ENCODE results near the gene ADORA1. TPM values are rescaled to one million over a fixed set of nuclear protein-coding genes. Genes with fewer than 3 reads are reported as not detected.

The ADORA1 gene
- total and polyA plus RNA-seq, 8 donors = 8.1 to 19.7 (median 15.5) TPM

DNA sequence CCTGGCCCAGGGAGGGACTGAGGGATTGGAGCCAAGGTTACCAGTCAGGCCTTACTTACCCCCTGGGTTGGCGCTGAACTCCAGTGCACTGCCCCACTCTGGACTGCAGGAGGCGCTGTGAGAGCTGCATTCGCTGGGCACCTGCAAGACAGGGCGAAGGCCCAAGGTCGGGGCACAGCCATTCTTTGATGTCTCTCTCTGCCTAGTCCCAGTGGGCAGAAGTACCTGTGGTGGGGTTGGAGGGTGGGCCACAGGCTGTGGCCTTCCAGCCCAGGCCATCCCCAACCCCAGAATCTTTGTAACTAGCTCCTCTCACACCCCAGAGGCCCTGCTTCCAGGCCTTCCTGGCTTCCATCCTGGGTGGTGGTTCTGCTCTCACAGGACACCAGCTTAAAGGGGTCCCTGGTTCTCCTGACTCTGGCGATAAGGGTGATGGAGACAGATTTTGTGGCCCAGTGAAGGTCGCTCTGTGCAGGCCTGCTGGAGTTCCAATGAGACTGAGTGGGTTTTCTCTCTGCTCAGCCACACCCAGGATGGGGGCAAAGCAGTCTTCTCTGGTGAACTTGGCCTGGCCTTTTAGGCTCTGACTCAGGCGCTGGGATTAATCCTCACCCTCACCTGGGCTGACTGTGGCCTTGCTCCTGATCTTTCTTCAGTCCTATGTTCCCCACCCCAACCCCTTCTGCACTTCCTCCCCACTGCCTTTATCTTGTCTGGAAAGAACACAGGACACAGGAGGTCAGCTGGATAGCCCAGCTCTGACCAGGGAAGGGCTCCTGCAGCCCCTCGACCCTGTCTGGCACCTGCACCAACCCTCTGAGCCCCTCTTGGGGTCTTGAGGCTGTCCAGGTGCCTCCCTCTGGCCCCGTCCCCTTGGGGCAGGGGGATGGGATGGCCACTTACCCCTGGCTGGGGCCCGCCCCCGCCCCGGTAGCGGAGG lies 42.7 kb upstream of the ADORA1 start:
- H3K9me3 ChIP-seq = no peaks in the 10 kb centered on the region
- no peak for FAIRE-seq
- TF ChIP-seq, protein P1, sequence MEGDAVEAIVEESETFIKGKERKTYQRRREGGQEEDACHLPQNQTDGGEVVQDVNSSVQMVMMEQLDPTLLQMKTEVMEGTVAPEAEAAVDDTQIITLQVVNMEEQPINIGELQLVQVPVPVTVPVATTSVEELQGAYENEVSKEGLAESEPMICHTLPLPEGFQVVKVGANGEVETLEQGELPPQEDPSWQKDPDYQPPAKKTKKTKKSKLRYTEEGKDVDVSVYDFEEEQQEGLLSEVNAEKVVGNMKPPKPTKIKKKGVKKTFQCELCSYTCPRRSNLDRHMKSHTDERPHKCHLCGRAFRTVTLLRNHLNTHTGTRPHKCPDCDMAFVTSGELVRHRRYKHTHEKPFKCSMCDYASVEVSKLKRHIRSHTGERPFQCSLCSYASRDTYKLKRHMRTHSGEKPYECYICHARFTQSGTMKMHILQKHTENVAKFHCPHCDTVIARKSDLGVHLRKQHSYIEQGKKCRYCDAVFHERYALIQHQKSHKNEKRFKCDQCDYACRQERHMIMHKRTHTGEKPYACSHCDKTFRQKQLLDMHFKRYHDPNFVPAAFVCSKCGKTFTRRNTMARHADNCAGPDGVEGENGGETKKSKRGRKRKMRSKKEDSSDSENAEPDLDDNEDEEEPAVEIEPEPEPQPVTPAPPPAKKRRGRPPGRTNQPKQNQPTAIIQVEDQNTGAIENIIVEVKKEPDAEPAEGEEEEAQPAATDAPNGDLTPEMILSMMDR (IDR thresholded peaks at IDR 0.05) = peak in 1 of 4 donors; percentile 9
- intact Hi-C loops (cut with DNase I) = no loop called here
- no peaks in the 10 kb centered on the region for H3K36me3 ChIP-seq
- DNase-seq = peak in 3 of 6 donors; percentile 15 to 44 (median 23)
- WGBS, 2 donors = 81% methylated on average over 14 of the region's 14 CpGs
- H3K27ac ChIP-seq = no peak overlapping the region
- H3K27me3 ChIP-seq = no peaks in the 10 kb centered on the region
- H3K4me3 ChIP-seq = no peak overlapping the region
- no peaks in the 10 kb centered on the region for H3K4me1 ChIP-seq
- ATAC-seq = peak in 1 of 4 donors; percentile 20

DNA sequence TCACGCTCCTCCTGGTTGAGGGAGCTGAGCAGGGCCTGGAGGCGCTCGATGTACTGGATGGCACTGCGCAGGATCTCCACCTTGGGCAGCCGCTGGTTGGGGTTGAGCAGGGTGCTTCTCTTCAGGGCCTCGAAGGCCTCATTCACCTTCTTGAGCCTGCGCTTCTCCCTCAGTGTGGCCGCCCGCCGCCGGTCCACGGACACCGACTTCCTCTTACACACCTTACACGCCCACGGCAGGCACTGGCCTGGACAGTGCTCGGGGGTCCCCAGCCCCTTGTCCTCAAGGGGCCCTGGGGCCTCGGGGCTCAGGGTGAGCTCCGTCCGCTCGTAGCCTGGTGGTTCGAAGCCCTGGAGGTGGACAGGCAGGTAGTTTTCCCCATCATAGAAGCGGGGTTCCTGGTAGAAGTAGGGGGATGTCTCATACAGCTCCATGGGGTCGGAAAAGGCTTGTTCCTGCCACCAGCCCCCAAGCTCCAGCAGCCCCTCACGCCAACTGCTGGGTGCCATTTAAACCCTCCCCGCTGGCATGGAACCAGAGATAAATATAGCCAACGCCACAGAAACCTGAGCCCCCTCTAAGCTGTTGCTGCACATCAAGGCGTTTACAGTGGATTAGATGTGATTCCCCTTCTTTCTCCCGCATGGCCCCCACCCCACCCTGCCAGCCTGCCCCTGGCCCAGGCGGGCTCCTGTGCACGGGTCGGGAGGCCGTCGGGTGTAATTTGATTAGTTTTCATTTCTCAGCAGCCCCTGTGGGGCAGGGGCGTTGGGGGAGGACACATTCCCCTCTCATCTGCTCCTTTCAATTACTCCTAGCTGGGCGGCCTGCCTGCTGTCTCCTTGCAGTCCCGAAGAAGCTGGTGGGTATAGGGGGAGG lies 41.8 kb upstream of the ADORA1 start, which contains the start of gene MYOG:
TSS of gene MYOG (minus strand) at position 485 of the 879 bp plus-strand sequence. CDS start at position 434, 51 bp downstream.
- 81 to 83% methylated on average over 29 to 36 of the region's 36 CpGs for WGBS, 2 donors
- Histone ChIP-seq H3K27ac (no peak within 1 kb of the TSS), H3K4me3 (no peak within 1 kb of the TSS), H3K4me1 (no peaks in the 10 kb centered on the region), H3K36me3 (no peaks in the 10 kb centered on the region), H3K27me3 (no peaks in the 10 kb centered on the region), H3K9me3 (no peaks in the 10 kb centered on the region)
- intact Hi-C loops (cut with DNase I) = no loop called here
- TF ChIP-seq, protein P1 (IDR thresholded peaks at IDR 0.05) = no peak
- ATAC-seq (no peak), FAIRE-seq (no peak), DNase-seq (no peak)

DNA sequence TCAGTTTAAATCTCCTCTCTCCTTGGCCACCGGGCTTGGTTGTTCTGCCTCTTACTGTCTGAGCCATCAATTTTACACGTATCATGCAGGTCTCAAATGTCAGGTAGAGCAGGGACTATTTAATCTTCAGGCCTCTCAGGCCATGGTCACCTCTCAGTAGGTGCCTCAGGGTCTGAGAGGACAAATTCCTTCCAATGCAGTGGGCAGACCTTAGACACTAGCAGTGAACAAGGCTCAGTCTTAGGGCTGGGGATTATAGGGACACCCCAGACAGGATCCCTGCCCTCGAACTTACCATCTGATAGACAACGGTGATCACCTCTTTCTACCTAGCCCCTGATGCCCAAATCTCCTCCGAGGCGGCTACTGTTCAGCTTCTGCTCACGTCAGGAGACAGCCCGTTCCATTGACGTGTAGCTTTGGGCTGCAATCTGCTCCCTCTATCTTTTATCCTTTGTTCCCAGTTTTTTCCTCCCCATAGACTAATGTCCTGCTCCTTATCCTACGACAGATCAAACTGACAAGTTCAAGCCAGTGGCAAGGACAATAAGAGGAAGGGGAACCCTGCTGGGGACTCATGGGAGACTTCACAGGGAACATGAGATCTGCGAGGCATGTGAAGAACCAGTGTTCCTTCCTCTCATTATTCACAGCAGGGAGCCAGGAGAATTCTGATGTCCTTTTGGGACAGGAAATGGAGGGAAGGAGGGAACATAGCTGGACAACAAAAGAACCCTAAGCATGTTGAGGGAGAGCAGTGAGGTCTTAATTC lies 40.3 kb upstream of the ADORA1 start:
- Histone ChIP-seq H3K9me3 (no peaks in the 10 kb centered on the region), H3K36me3 (no peaks in the 10 kb centered on the region), H3K4me1 (no peaks in the 10 kb centered on the region), H3K27ac (no peak overlapping the region), H3K27me3 (no peaks in the 10 kb centered on the region), H3K4me3 (no peak overlapping the region)
- intact Hi-C loops (cut with DNase I) = no loop called here
- no peak for FAIRE-seq
- peak in 1 of 6 donors; percentile 4 for DNase-seq
- no peak for ATAC-seq
- TF ChIP-seq, protein P1 (IDR thresholded peaks at IDR 0.05) = no peak
- 71 to 72% methylated on average over 11 of the region's 11 CpGs for WGBS, 2 donors

DNA sequence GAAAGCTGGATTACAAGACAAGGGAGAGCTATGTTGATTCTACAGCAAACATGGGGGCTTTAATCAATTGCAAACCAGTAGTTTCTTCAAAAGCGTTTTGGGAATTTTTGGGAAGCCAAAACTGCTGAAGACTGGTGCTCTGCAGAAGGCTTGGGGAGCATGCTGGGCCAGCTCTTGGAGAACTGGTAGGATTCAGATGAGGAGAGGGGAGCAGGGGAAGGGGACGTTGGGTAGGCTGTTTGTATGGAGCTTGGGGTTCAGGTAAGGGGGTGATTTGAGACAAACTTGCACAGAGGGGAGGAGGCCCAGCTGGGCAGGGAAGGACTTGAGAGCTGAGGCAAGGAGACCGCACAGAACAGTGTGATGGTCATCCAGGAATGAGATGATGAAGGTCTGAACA lies 39.1 kb upstream of the ADORA1 start:
- no peak for FAIRE-seq
- Histone ChIP-seq H3K4me3 (no peak overlapping the region), H3K27me3 (no peaks in the 10 kb centered on the region), H3K4me1 (no peaks in the 10 kb centered on the region), H3K36me3 (no peaks in the 10 kb centered on the region), H3K27ac (no peak overlapping the region), H3K9me3 (no peaks in the 10 kb centered on the region)
- 72 to 78% methylated on average over 3 of the region's 3 CpGs for WGBS, 2 donors
- TF ChIP-seq, protein P1 (IDR thresholded peaks at IDR 0.05) = no peak
- intact Hi-C loops (cut with DNase I) = no loop called here
- peak in 1 of 6 donors; percentile 4 for DNase-seq
- no peak for ATAC-seq

Measured in pancreas (tissue), 10 donors.